Liver (tissue), 9 donors: ENCODE data around the gene DISC1. TPM values are rescaled to one million over a fixed set of nuclear protein-coding genes. Genes with fewer than 3 reads are reported as not detected.

Experiments used
- DNase-seq: peaks from one replicate; pipeline ENCODE4 v3.0.0-alpha.2; 2017; ENCODE audit warnings: low spot score
- H3K27ac ChIP-seq, 2 donors: one replicate each; pipeline ENCODE4 v1.7.0; 2013; ENCODE audit warnings: inconsistent platforms in 2 of 2, low read length in 2 of 2, control low read depth in 1 of 2, low read depth in 1 of 2, mild to moderate bottlenecking in 1 of 2
- H3K27me3 ChIP-seq, 4 donors: one replicate each; pipeline versions ENCODE4 v1.6.1 to v1.7.0; 2013; ENCODE audit warnings: low read length in 3 of 4, inconsistent platforms in 1 of 4, mild to moderate bottlenecking in 1 of 4, moderate library complexity in 1 of 4; ENCODE audit not compliant: control insufficient read depth in 4 of 4, insufficient read depth in 4 of 4
- H3K36me3 ChIP-seq, 4 donors: one replicate each; pipeline versions ENCODE4 v1.6.1 to v1.7.0; 2013; ENCODE audit warnings: low read length in 3 of 4, mild to moderate bottlenecking in 3 of 4, low read depth in 1 of 4, moderate library complexity in 1 of 4; ENCODE audit not compliant: control insufficient read depth in 4 of 4, insufficient read depth in 3 of 4
- H3K4me1 ChIP-seq, 4 donors: one replicate each; pipeline versions ENCODE4 v1.6.1 to v1.7.0; 2013; ENCODE audit warnings: low read length in 3 of 4, mild to moderate bottlenecking in 3 of 4, moderate library complexity in 1 of 4; ENCODE audit not compliant: control insufficient read depth in 4 of 4, insufficient read depth in 4 of 4
- H3K4me3 ChIP-seq, 3 donors: one replicate each; pipeline versions ENCODE4 v1.6.1 to v1.7.0; 2013; ENCODE audit warnings: low read length in 3 of 3, control low read depth in 1 of 3, low read depth in 1 of 3, mild to moderate bottlenecking in 1 of 3
- H3K9ac ChIP-seq, 2 donors: one replicate each; pipeline ENCODE4 v1.7.0; 2013; ENCODE audit warnings: low read length in 2 of 2, mild to moderate bottlenecking in 2 of 2, moderate library complexity in 2 of 2, control low read depth in 1 of 2, low read depth in 1 of 2
- H3K9me3 ChIP-seq, 4 donors: one replicate each; pipeline versions ENCODE4 v1.6.1 to v1.7.0; 2013; ENCODE audit warnings: low read length in 3 of 4; ENCODE audit not compliant: control insufficient read depth in 4 of 4
- ATF3 ChIP-seq: IDR thresholded peaks from 2 replicates; pipeline ENCODE4 v1.6.1; 2016; ENCODE audit warnings: antibody characterized with exemption
- EGR1 ChIP-seq, 2 donors: IDR thresholded peaks; 2 replicates each; pipeline ENCODE4 v1.6.1; 2016 to 2018; ENCODE audit warnings: antibody characterized with exemption in 2 of 2, low read depth in 2 of 2
- FOXA1 ChIP-seq: IDR thresholded peaks from 2 replicates; pipeline ENCODE4 v1.6.1; 2016; ENCODE audit warnings: antibody characterized with exemption
- GABPA ChIP-seq, 2 donors: IDR thresholded peaks in 1 of 2; conservative IDR thresholded peaks in 1 of 2; 2 replicates each; pipeline ENCODE4 v1.6.1; 2016; ENCODE audit warnings: antibody characterized with exemption in 2 of 2, mild to moderate bottlenecking in 1 of 2, moderate library complexity in 1 of 2
- HNF4A ChIP-seq, 2 donors: conservative IDR thresholded peaks; 2 replicates each; pipeline ENCODE4 v1.6.1; 2016; ENCODE audit warnings: antibody characterized with exemption in 2 of 2, mild to moderate bottlenecking in 2 of 2
- HNF4G ChIP-seq: IDR thresholded peaks from 2 replicates; pipeline ENCODE4 v1.6.1; 2016; ENCODE audit warnings: antibody characterized with exemption
- JUND ChIP-seq, 2 donors: IDR thresholded peaks; 2 replicates each; pipeline ENCODE4 v1.6.1; 2016; ENCODE audit warnings: antibody characterized with exemption in 2 of 2
- MAX ChIP-seq: IDR thresholded peaks from 2 replicates; pipeline ENCODE4 v1.6.1; 2016; ENCODE audit warnings: antibody characterized with exemption
- NR2F2 ChIP-seq: IDR thresholded peaks from 2 replicates; pipeline ENCODE4 v1.6.1; 2016; ENCODE audit warnings: antibody characterized with exemption
- RAD21 ChIP-seq, 2 donors: IDR thresholded peaks; 2 replicates each; pipeline ENCODE4 v1.6.1; 2016; ENCODE audit warnings: antibody characterized with exemption in 2 of 2, mild to moderate bottlenecking in 2 of 2
- RXRA ChIP-seq, 2 donors: IDR thresholded peaks; 2 replicates each; pipeline ENCODE4 v1.6.1; 2017 to 2018; ENCODE audit warnings: antibody characterized with exemption in 2 of 2, mild to moderate bottlenecking in 1 of 2
- SP1 ChIP-seq: IDR thresholded peaks from 2 replicates; pipeline ENCODE4 v1.6.1; 2018; ENCODE audit warnings: antibody characterized with exemption, mild to moderate bottlenecking
- TAF1 ChIP-seq: conservative IDR thresholded peaks from 2 replicates; pipeline ENCODE4 v1.6.1; 2016; ENCODE audit warnings: antibody characterized with exemption, mild to moderate bottlenecking
- WGBS: extraction: QIAGEN DNeasy Blood & Tissue Kit; methylation state at CpG from one replicate; pipeline ENCODE4 v1.1.7; 2013; 5-methylcytosine and 5-hydroxymethylcytosine counted together
- polyA plus RNA-seq, 2 donors: library from polyadenylated mRNA; stranded (reverse) in 1 of 2; unstranded in 1 of 2; fragments of 200-250 nt in 1 of 2; fragments of >200 nt in 1 of 2; fragmentation: Nextera tagmentation in 1 of 2; extraction: Ambion mirVana in 1 of 2; gene quantifications; one replicate each; pipeline versions ENCODE4 v1.2.1 to v1.2.3, GENCODE V29; 2013 to 2015
- total RNA-seq, 2 donors: library from RNA; depleted of rRNA; stranded (reverse); fragments of >200 nt; gene quantifications; one replicate each; pipeline ENCODE4 v1.2.3, GENCODE V29; 2014
- TF ChIP-seq, protein P1 (sequence below): fragments of 150-350 bp; IDR thresholded peaks from 2 replicates; pipeline ENCODE4 v1.5.1; 2017; ENCODE audit warnings: improper control_type of control experiment, low read depth, low read length; ENCODE audit not compliant: missing input control
- TF ChIP-seq, protein P2 (sequence below): IDR thresholded peaks from 2 replicates; pipeline ENCODE4 v1.6.1; 2016; ENCODE audit warnings: antibody characterized with exemption
- donor health status: healthy.
- donor health status: healthy.
- donor health status: healthy.
- donor health status: healthy.
- donor health status: healthy.

The DISC1 gene
- total and polyA plus RNA-seq, 4 donors: 0.45 to 6.3 (median 2.3) TPM

DNA sequence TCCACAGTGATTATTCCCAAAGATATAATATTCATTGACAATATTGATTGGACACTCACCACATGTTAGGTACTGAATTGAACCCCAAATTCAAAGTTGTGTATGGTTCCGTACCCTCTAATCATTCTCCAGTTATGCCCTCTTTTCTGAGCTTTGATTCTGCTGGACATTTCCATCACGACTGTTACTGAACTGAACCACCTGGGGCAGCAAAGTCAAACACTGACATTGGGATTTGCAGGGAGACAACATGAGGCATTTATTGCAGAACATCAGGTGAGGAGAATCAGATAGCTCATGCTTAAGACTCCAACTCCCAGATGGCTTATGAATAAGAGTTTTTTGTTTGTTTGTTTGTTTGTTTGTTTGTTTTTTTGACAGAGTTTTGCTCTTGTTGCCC is 420.9 kb downstream of the DISC1 start:
- Histone ChIP-seq H3K27ac (no peak overlapping the region), H3K36me3 (no peaks in the 10 kb centered on the region), H3K9me3 (no peaks in the 10 kb centered on the region), H3K4me1 (no peaks in the 10 kb centered on the region), H3K4me3 (no peak overlapping the region), H3K27me3 (no peaks in the 10 kb centered on the region), H3K9ac (no peak overlapping the region)
- no peak for DNase-seq
- 79% methylated on average over 2 of the region's 2 CpGs for WGBS
- TF ChIP-seq, protein P1, sequence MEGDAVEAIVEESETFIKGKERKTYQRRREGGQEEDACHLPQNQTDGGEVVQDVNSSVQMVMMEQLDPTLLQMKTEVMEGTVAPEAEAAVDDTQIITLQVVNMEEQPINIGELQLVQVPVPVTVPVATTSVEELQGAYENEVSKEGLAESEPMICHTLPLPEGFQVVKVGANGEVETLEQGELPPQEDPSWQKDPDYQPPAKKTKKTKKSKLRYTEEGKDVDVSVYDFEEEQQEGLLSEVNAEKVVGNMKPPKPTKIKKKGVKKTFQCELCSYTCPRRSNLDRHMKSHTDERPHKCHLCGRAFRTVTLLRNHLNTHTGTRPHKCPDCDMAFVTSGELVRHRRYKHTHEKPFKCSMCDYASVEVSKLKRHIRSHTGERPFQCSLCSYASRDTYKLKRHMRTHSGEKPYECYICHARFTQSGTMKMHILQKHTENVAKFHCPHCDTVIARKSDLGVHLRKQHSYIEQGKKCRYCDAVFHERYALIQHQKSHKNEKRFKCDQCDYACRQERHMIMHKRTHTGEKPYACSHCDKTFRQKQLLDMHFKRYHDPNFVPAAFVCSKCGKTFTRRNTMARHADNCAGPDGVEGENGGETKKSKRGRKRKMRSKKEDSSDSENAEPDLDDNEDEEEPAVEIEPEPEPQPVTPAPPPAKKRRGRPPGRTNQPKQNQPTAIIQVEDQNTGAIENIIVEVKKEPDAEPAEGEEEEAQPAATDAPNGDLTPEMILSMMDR: peak; percentile 8
- TF ChIP-seq RXRA (IDR thresholded peaks at IDR 0.05) (no peak), EGR1 (IDR thresholded peaks at IDR 0.05; ENCODE audit: low read depth in 2 of 2) (no peak), RAD21 (IDR thresholded peaks at IDR 0.05) (peak in 1 of 2 donors; percentile 61), HNF4G (no peak), NR2F2 (no peak)

GRCh38 chr1:232048481-232048880 is 421.9 kb downstream of the DISC1 start:
- H3K9me3 ChIP-seq: no peaks in the 10 kb centered on the region
- H3K27me3 ChIP-seq: no peaks in the 10 kb centered on the region
- peaks cover 0 to 1% (median 0%) of the 10 kb centered on the region in 4 donors for H3K4me1 ChIP-seq
- no peaks in the 10 kb centered on the region for H3K36me3 ChIP-seq
- 93% methylated on average over 7 of the region's 7 CpGs for WGBS
- no peak overlapping the region for H3K4me3 ChIP-seq
- TF ChIP-seq SP1 (no peak), MAX (no peak), FOXA1 (no peak), ATF3 (no peak), RAD21 (IDR thresholded peaks at IDR 0.05) (no peak), JUND (IDR thresholded peaks at IDR 0.05) (no peak)
- TF ChIP-seq, protein P2, sequence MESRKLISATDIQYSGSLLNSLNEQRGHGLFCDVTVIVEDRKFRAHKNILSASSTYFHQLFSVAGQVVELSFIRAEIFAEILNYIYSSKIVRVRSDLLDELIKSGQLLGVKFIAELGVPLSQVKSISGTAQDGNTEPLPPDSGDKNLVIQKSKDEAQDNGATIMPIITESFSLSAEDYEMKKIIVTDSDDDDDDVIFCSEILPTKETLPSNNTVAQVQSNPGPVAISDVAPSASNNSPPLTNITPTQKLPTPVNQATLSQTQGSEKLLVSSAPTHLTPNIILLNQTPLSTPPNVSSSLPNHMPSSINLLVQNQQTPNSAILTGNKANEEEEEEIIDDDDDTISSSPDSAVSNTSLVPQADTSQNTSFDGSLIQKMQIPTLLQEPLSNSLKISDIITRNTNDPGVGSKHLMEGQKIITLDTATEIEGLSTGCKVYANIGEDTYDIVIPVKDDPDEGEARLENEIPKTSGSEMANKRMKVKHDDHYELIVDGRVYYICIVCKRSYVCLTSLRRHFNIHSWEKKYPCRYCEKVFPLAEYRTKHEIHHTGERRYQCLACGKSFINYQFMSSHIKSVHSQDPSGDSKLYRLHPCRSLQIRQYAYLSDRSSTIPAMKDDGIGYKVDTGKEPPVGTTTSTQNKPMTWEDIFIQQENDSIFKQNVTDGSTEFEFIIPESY: no peak
- no peak overlapping the region for H3K9ac ChIP-seq
- no peak for DNase-seq
- no peak overlapping the region for H3K27ac ChIP-seq

- no peak for DNase-seq
- TF ChIP-seq RXRA (IDR thresholded peaks at IDR 0.05): no peak
- no peak for TF ChIP-seq GABPA (IDR thresholded peaks at IDR 0.05 in 1 of 2, conservative IDR thresholded peaks at IDR 0.05 in 1 of 2)
- TF ChIP-seq TAF1: no peak
- no peak for TF ChIP-seq RAD21 (IDR thresholded peaks at IDR 0.05)
- TF ChIP-seq HNF4A (conservative IDR thresholded peaks at IDR 0.05): no peak
- TF ChIP-seq EGR1 (IDR thresholded peaks at IDR 0.05; ENCODE audit: low read depth in 2 of 2): no peak
- TF ChIP-seq, protein P1: no peak
- TF ChIP-seq MAX: no peak
- H3K27me3 ChIP-seq: no peaks in the 10 kb centered on the region
- H3K36me3 ChIP-seq: no peaks in the 10 kb centered on the region
- peaks cover 0 to 1% (median 0%) of the 10 kb centered on the region in 4 donors for H3K4me1 ChIP-seq
- no peaks in the 10 kb centered on the region for H3K9me3 ChIP-seq
- H3K9ac ChIP-seq: no peak overlapping the region
- no peak overlapping the region for H3K4me3 ChIP-seq
- H3K27ac ChIP-seq: no peak overlapping the region
- WGBS: 88% methylated on average over 4 of the region's 4 CpGs
Observed at GRCh38 chr1:232049335-232049734, 422.7 kb downstream of the DISC1 start.
